HL-60 (cell line): ENCODE results near the gene KCNMA1.

ENCODE experiments used
- DNase-seq, 2 experiments: peaks; one replicate each; pipeline ENCODE4 v3.0.0-alpha.2; 2010 to 2020; ENCODE audit warnings: low read depth in 1 of 2, low spot score in 1 of 2
- H3K27ac ChIP-seq: fragments of 250-450 bp; sonication (Bioruptor Pico); replicated peaks from 2 replicates; pipeline ENCODE4 v1.5.1; 2020; ENCODE audit warnings: mild to moderate bottlenecking, moderate library complexity
- H3K27me3 ChIP-seq: fragments of 250-450 bp; sonication (Bioruptor Pico); 2 replicates; pipeline ENCODE4 v1.5.1; 2021; ENCODE audit warnings: mild to moderate bottlenecking, moderate library complexity; ENCODE audit not compliant: insufficient read depth, poor library complexity, severe bottlenecking
- H3K4me3 ChIP-seq: replicated peaks from 2 replicates; pipeline ENCODE4 v1.5.1; 2011; ENCODE audit warnings: mild to moderate bottlenecking, control low read depth, low read length; ENCODE audit not compliant: insufficient read depth
- CTCF ChIP-seq: IDR thresholded peaks from one replicate; pipeline ENCODE4 v1.5.1; 2011; ENCODE audit warnings: low read length, control low read depth, inconsistent platforms; ENCODE audit not compliant: insufficient read depth
- GABPA ChIP-seq: IDR thresholded peaks from 2 replicates; pipeline ENCODE4 v1.6.1; 2012; ENCODE audit warnings: low read depth
- POLR2AphosphoS5 ChIP-seq: IDR thresholded peaks from 2 replicates; pipeline ENCODE4 v1.6.1; 2012; ENCODE audit warnings: low read depth
- REST ChIP-seq: IDR thresholded peaks from 2 replicates; pipeline ENCODE4 v1.6.1; 2012; ENCODE audit warnings: low read depth; ENCODE audit not compliant: insufficient replicate concordance
- SPI1 ChIP-seq: IDR thresholded peaks from 2 replicates; pipeline ENCODE4 v1.6.1; 2012; ENCODE audit warnings: low read depth, mild to moderate bottlenecking, borderline replicate concordance

Gene KCNMA1

GRCh38 chr10:76829724-76830123 is 807.9 kb downstream of the KCNMA1 start:
- no peak for TF ChIP-seq GABPA
- TF ChIP-seq SPI1 = no peak
- no peak for TF ChIP-seq REST
- no peak for TF ChIP-seq CTCF
- no peak for TF ChIP-seq POLR2AphosphoS5
- H3K27ac ChIP-seq = no peak overlapping the region
- DNase-seq = no peak
- H3K27me3 ChIP-seq = no peaks in the 10 kb centered on the region
- H3K4me3 ChIP-seq = no peak overlapping the region
